K562 (cell line): ENCODE measurements around the gene SRRM5.

ENCODE experiments used
- CTCF ChIP-seq, 3 experiments: IDR thresholded peaks in 2 of 3; conservative IDR thresholded peaks in 1 of 3; 2 replicates each; pipeline ENCODE4 v1.5.1; 2011 to 2012; ENCODE audit warnings: low read length in 3 of 3, mild to moderate bottlenecking in 3 of 3, control low read depth in 2 of 3, improper control_type of control experiment in 1 of 3, inconsistent platforms in 1 of 3, low read depth in 1 of 3, mixed read lengths in 1 of 3, moderate library complexity in 1 of 3; ENCODE audit not compliant: insufficient read depth in 2 of 3
- E2F4 ChIP-seq: sonication (generic); formaldehyde crosslinking; IDR thresholded peaks from 2 replicates; pipeline ENCODE4 v1.8.0; 2022; ENCODE audit warnings: mild to moderate bottlenecking, low read depth, missing genetic modification reagents
- EP300 ChIP-seq: IDR thresholded peaks from 2 replicates; pipeline ENCODE4 v1.6.1; 2012; ENCODE audit warnings: low read length, improper control_type of control experiment

- TF ChIP-seq EP300 (no peak), E2F4 (no peak), CTCF (IDR thresholded peaks at IDR 0.05 in 2 of 3, conservative IDR thresholded peaks at IDR 0.05 in 1 of 3; ENCODE audit: insufficient read depth in 2 of 3, low read depth in 1 of 3, low read length in 3 of 3) (no peak)
Measured at GRCh38 chr19:43563816-43564457, 48.0 kb upstream of the SRRM5 start.
